Endothelial cell of umbilical vein (primary cell): Measurements from ENCODE around the gene HHATL. TPM values are rescaled to one million over a fixed set of nuclear protein-coding genes. Genes with fewer than 3 reads are reported as not detected.

Experiments
- BruUV-seq: library from RNA; stranded (reverse); fragments of 400-500 nt; replicated peaks from 2 replicates; lab custom pipeline; 2021; lab: Mats Ljungman, UMichigan
- CTCF ChIA-PET: fragments of 300-600, 350-600 bp; sonication (Branson Sonifier 250); formaldehyde crosslinking; loops from one replicate; lab custom pipeline; 2021; ENCODE audit warnings: antibody characterized with exemption, inconsistent platforms; lab: Charles Lee
- POLR2A ChIA-PET: fragments of 300-600, 350-600 bp; sonication (Branson Sonifier 250); formaldehyde crosslinking; loops from one replicate; lab custom pipeline; 2021; ENCODE audit warnings: antibody characterized with exemption, inconsistent platforms; lab: Charles Lee
- DNase-seq: peaks from one replicate; pipeline ENCODE4 v3.0.0-alpha.2; 2011; ENCODE audit warnings: low read depth, low spot score
- FAIRE-seq: peaks from 2 replicates; lab custom pipeline; 2011; peaks lifted over from hg19 to GRCh38; lab: Jason Lieb, UNC
- H2AFZ ChIP-seq: 2 replicates; pipeline ENCODE4 v1.6.0; 2012; ENCODE audit warnings: low read depth, low read length, control low read depth, inconsistent platforms
- H3K27ac ChIP-seq: 2 replicates; pipeline ENCODE4 v1.5.1; 2011; ENCODE audit warnings: low read depth, mild to moderate bottlenecking, control low read depth, low read length, moderate library complexity; ENCODE audit not compliant: insufficient read depth
- H3K27me3 ChIP-seq, 2 experiments: 2 replicates each; pipeline versions ENCODE4 v1.6.0 to v1.6.1; 2011; ENCODE audit warnings: low read length in 2 of 2, mixed read lengths in 1 of 2; ENCODE audit not compliant: control insufficient read depth in 2 of 2, insufficient read depth in 2 of 2
- H3K36me3 ChIP-seq, 2 experiments: 2 replicates in 1 of 2; 3 replicates in 1 of 2; pipeline ENCODE4 v1.5.1; 2011; ENCODE audit warnings: low read length in 2 of 2, mild to moderate bottlenecking in 1 of 2, moderate library complexity in 1 of 2; ENCODE audit not compliant: control insufficient read depth in 2 of 2, insufficient read depth in 2 of 2; ENCODE audit errors: extremely low read depth in 1 of 2
- H3K4me1 ChIP-seq: 3 replicates; pipeline ENCODE4 v1.5.1; 2011; ENCODE audit warnings: mild to moderate bottlenecking, low read length; ENCODE audit not compliant: control insufficient read depth, insufficient read depth; ENCODE audit errors: extremely low read depth
- H3K4me2 ChIP-seq: 2 replicates; pipeline ENCODE4 v1.6.1; 2011; ENCODE audit warnings: low read length, control low read depth, mixed read lengths; ENCODE audit not compliant: insufficient read depth
- H3K4me3 ChIP-seq, 3 experiments: fragments of 200-600 bp in 1 of 3; sonication (generic), shearing (Covaris generic) in 1 of 3; replicated peaks in 1 of 3; 2 replicates each; pipeline ENCODE4 v1.5.1; 2011 to 2016; ENCODE audit warnings: control low read depth in 3 of 3, low read length in 3 of 3, mild to moderate bottlenecking in 2 of 3, inconsistent platforms in 1 of 3, low read depth in 1 of 3, moderate library complexity in 1 of 3; ENCODE audit not compliant: insufficient read depth in 1 of 3
- H3K79me2 ChIP-seq: 2 replicates; pipeline ENCODE4 v1.6.0; 2012; ENCODE audit warnings: low read length, inconsistent platforms; ENCODE audit not compliant: control insufficient read depth, insufficient read depth
- H3K9ac ChIP-seq: replicated peaks from 2 replicates; pipeline ENCODE3; 2011; ENCODE audit warnings: low read length, control low read depth; ENCODE audit not compliant: insufficient read depth; ENCODE audit errors: extremely low read depth
- H3K9me1 ChIP-seq: replicated peaks from 3 replicates; pipeline ENCODE4 v1.6.0; 2011; ENCODE audit warnings: mild to moderate bottlenecking, low read length; ENCODE audit not compliant: control insufficient read depth, insufficient read depth; ENCODE audit errors: extremely low read depth
- H3K9me3 ChIP-seq: replicated peaks from 2 replicates; pipeline ENCODE4 v1.5.1; 2012; ENCODE audit warnings: low read length, inconsistent platforms; ENCODE audit not compliant: control insufficient read depth, insufficient read depth
- H4K20me1 ChIP-seq: replicated peaks from 2 replicates; pipeline ENCODE3; 2011; ENCODE audit warnings: mild to moderate bottlenecking, low read length; ENCODE audit not compliant: control insufficient read depth, insufficient read depth; ENCODE audit errors: extremely low read depth
- CTCF ChIP-seq, 2 donors: IDR thresholded peaks; 1 replicate in 1 of 2; 2 replicates in 1 of 2; pipeline ENCODE4 v1.5.1; 2011; ENCODE audit warnings: low read length in 2 of 2, mild to moderate bottlenecking in 2 of 2, moderate library complexity in 2 of 2, control low read depth in 1 of 2, inconsistent platforms in 1 of 2, low read depth in 1 of 2; ENCODE audit not compliant: insufficient read depth in 1 of 2; ENCODE audit errors: extremely low read depth in 1 of 2
- EZH2 ChIP-seq: IDR thresholded peaks from 2 replicates; pipeline ENCODE4 v1.6.1; 2012; ENCODE audit warnings: borderline replicate concordance, low read depth, mild to moderate bottlenecking, moderate library complexity, low read length, inconsistent platforms; ENCODE audit not compliant: severe bottlenecking
- GATA2 ChIP-seq: IDR thresholded peaks from 2 replicates; pipeline ENCODE4 v1.7.0; 2011; ENCODE audit warnings: low read depth, mild to moderate bottlenecking, moderate library complexity, mixed read lengths, low read length; ENCODE audit not compliant: insufficient read length, insufficient read depth
- dilution Hi-C: fragments of 300-500 bp; cut with MboI; formaldehyde crosslinking; loops from one replicate; pipeline ENCODE4 v1.15.0; 2019; ENCODE audit warnings: low sequenced_read_pairs; ENCODE audit not compliant: extremely low pct_ligation_motif_present
- intact Hi-C: fragments of 100-400 bp; cut with micrococcal nuclease; formaldehyde crosslinking; loops from one replicate; pipeline ENCODE4 v1.10.0; 2022
- polyA plus RNA-seq, 4 experiments: library from polyadenylated mRNA; depleted of rRNA in 3 of 4; stranded (reverse) in 3 of 4; unstranded in 1 of 4; fragments of >200 nt; gene quantifications; 2 replicates each; pipeline versions ENCODE4 v1.2.1 to v1.2.3, GENCODE V29; 2011 to 2012; ENCODE audit warnings: missing spikeins in 1 of 4
- total RNA-seq: library from RNA; stranded (reverse); gene quantifications from 2 replicates; pipeline ENCODE4 v1.2.3, GENCODE V29; 2021

Gene HHATL
- total and polyA plus RNA-seq, 2 donors (not counting 3 experiments of a cell fraction or from before 2014, with no cell fraction given) = not detected

- Histone ChIP-seq H3K27me3 (peaks cover 16% of the 10 kb centered on the region in 2 experiments), H3K9ac (no peak overlapping the region), H3K4me1 (no peaks in the 10 kb centered on the region), H3K79me2 (no peaks in the 10 kb centered on the region), H3K4me2 (no peak overlapping the region), H4K20me1 (no peaks in the 10 kb centered on the region), H3K4me3 (no peak overlapping the region), H3K27ac (no peak overlapping the region), H2AFZ (peak overlapping the region; percentile 11), H3K9me3 (no peaks in the 10 kb centered on the region), H3K36me3 (no peaks in the 10 kb centered on the region), H3K9me1 (no peaks in the 10 kb centered on the region)
- dilution Hi-C loops = no loop called here
- DNase-seq (no peak), FAIRE-seq (no peak)
- TF ChIP-seq CTCF (IDR thresholded peaks at IDR 0.05; ENCODE audit: extremely low read depth in 1 of 2, insufficient read depth in 1 of 2, low read depth in 1 of 2, low read length in 2 of 2) = no peak
- no peak for TF ChIP-seq GATA2
- peak; percentile 83 for TF ChIP-seq EZH2
- CTCF ChIA-PET = no interaction called here
- POLR2A ChIA-PET = no interaction called here
- intact Hi-C loops = loop anchor here (2.0 kb wide), 1 partner anchor 31 kb away; no protein-coding TSS in a partner anchor
- no TSS peak for BruUV-seq
Observed at GRCh38 chr3:42685891-42686820, 16.4 kb downstream of the HHATL start.
